ENCODE results near the gene CYP4F2.
"Not testable (repeated sequence)": the region's sequence is repeated elsewhere in the genome, so short reads cannot be mapped to it uniquely, and the experiment has no call there.

CYP4F2 gene

DNA sequence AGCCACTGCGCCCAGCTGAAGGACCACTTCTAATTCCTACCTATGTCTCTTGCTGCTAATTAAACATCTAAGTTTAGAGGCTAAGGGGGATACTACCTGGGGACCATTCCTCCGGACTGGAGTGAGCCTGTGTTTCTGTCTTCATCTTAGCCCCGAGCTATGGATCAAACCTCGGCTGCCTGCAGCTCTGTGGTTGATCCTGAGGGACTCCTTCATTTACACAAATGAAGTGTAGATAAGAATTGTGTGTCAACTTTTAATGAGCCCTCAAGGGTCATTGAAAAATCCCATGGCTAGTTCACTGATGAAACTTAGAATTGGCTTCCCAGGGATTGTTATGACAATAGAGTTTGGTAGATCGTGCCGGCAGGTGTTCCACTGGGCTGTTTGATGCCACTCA, 51.0 kb downstream of the CYP4F2 start:
- DNase-seq (ENCODE audit: low read depth), result no peak

DNA sequence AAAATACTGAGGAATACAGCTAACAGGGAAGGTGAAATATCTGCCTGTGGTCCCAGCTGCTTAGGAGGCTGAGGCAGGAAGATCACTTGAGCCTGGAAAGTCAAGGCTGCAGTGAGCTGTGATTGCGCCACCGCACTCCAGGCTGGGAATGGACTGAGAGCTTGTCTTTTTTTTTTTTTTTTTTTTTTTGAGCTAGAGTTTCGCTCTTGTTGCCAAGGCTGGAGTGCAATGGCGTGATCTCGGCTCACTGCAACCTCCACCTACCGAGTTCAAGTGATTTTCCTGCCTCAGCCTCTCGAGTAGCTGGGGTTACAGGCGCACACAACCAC, 54.0 kb downstream of the CYP4F2 start:
- DNase-seq (ENCODE audit: low read depth), result not testable (repeated sequence)

DNA sequence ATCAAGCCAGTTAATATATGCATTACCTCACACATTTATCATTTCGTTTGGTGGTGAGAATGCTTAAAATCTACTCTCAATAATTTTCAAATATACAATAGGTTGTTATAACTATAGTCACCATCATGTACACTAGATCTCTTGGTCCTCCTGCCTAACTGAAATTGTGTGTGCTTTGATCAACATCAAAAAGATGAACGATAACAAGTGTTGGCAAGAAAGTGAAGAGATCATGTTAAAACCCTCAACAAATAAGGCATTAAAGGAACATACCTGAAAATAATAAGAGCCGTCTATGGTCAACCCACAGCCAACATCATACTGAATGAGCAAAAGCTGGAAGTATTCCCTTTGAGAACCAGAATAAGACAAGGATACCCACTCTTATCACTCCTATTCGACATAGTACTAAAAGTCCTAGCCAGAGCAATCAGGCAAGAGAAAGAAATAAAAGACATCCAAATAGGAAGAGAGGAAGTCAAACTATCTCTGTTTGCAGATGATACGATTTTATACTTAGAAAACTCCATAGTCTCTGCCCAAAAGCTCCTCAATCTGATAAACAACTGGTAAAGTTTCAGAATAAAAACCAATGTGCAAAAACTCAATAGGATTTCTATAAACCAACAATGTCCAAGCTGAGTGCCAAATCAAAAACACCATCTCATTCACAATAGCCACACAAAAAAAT, 54.5 kb downstream of the CYP4F2 start:
- no peak for DNase-seq (ENCODE audit: low read depth)

DNA sequence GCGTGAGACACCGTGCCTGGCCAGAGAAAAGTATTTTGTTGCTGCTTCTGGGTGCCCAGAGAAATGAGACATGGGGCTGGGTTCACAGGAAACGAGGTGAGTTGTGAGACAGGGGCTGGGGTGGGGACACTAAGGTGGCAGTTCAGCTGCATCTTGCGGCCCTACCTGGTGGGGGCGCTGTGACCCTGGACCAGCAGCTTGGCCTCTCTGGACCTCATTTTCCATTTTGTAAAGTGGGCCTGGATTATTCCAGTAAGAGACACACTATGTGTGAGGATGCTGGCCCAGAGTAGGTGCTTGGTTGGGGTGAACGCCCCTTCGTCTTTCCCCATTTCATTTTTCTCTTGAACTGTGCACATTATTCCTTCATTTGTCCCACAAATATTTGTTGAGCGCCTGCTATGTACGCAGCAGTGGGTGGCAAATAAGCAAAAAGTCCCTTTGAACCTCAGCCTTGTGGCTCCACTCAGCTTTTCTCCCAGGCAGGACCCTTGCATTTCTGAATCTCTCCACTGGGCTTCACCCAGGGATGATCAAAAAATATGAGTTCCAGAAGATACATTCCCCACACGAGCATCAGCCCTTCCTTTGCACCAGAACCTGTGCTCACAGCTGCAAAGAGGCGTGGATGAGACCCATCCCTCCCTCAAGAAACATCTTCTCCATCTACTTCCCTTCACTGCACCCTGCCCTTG, 55.9 kb downstream of the CYP4F2 start:
- DNase-seq (ENCODE audit: low read depth), result no peak

DNA sequence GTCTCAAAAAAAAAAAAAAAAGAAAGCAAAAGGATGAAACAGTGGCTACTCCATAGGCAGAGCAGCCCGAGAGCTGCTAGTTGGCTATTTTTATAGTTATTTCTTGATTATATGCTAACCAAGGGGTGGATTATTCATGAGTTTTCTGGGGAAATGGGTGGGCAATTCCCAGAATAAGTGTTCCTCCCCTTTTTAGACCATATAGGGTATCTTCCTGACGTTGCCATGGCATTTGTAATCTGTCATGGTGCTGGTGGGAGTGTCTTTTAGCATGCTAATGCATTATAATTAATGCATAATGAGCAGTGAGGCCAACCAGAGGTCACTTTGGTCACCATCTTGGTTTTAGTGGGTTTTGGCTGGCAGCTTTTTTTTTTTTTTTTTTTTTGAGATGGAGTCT, 57.0 kb downstream of the CYP4F2 start:
- no peak for DNase-seq (ENCODE audit: low read depth)

DNA sequence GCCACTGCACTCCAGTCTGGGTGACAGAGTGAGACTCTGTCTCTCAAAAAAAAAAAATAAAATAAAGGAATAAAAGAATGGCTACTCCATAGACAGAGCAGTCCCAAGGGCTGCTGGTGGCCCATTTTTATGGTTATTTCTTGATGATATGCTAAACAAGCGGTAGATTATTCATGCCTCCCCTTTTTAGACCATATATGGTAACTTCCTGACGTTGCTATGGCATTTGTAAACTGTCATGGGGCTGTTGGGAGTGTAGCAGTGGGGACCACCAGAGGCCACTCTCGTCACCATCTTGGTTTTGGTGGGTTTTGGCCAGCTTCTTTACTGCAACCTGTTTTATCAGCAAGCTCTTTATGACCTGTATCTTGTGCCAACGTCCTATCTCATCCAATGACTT, 58.0 kb downstream of the CYP4F2 start:
- DNase-seq (ENCODE audit: low read depth), result not testable (repeated sequence)

DNA sequence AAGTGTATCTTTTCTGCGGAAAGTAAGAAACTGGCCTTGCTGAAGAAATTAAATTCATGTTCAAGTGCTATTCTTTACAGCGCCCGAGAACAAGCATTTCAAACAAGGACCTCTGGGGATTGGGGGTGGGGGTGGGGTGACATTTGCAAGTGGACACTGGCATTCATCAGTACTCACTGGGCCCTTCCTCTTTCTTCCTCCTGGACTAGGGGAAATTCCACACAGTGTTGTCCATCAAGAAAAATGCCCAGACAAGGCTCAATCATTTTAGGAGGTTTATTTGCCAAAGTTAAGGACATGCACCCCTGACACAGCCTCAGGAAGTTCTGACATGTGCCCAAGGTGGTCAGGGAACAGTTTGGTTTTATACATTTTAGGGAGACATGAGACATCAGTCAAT, 59.5 kb downstream of the CYP4F2 start:
- DNase-seq (ENCODE audit: low read depth), result no peak

DNA sequence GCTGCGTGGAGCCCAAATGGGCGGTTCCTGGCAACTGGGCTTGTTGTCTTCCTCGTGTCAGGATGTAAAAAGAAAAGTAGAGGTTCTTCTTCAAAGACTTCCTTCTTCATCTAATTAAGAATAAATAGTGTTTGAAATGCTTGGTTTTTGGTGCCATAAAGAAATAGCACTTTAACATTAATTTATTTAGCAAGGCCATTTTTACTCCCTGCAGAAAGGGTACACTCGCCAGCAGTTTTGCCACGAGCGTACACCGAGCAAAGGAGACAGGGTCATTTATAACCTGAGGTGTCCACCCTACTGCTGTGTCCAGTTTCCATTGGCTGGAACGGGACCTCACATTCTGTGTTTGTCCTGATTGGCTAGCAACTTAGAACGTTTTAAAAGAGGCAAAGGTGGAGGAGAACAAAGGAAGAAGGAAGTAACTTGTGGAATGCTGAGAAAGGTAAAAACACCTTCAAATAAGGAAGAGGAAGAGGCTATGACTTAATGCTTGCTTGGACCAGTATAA, 60.6 kb downstream of the CYP4F2 start:
- DNase-seq (ENCODE audit: low read depth), result peak; percentile 4

DNA sequence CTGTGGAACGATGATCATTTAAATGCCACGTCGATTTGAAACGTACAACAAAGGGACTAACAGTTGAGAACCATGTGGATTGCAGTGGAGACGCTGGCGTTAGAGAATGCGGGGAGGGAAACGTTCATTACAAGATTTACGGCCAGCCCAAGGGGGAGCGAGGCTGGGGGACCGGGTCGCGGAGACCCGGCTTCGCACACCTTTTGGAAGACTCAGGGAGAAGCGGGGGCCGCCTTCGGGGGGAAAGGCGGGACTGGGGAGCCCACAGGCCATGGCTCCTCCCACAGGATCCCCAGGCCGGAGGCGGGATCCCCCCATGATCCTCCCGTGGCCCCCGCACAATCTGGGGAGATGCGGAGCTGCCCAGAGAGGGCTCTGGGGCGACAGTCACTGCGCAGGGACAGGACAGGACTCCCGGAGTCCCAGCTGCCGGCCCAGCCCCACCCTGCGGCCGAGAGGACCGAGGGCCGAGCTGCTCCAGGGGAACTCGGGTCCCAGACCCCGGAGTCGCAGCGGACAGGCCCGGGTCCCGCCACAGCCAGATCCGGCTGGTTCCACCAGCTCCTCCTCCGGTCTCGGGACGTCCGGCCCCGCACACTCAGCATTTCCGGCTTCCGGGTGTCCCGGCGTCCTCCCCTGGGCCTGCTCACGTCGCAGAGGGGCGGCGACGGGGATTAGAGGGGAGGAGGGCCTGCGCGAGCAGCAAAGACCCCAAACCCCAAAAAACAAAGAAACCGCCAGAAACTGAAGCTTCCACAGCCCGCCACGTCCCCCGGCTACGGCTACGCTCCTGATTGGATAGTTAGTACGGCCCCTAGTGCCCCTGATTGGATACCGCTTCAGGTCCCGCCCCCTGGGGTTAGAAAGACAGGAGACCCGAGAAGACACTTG, 61.3 kb downstream of the CYP4F2 start:
- peak; percentile 92 for DNase-seq (ENCODE audit: low read depth)

DNA sequence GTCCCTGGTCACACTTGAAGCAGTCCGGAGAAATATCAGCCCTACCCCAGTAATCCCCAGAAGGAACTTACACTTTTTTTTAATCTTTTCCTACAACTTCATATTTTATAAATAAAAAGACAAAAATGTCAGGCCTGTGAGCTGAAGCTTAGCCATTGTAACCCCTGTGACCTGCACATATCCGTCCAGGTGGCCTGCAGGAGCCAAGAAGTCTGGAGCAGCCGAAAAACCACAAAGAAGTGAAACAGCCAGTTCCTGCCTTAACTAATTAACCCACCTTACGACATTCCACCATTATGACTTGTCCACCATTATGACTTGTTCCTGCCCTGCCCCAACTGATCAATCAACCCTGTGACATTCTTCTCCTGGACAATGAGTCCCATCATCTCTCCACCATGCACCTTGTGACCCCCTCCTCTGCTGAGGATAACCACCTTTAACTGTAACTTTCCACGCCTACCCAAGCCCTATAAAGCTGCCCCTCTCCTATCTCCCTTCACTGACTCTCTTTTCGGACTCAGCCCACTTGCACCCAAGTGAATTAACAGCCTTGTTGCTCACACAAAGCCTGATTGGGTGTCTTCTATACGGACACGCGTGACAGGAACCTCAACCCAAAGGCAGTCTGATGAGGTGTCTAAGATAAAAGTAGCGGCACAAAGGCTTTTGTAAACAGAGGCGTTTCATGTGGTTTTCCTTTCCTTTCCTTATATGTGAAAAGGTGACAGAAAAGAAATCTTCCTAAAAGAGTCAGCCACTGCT, 62.1 kb downstream of the CYP4F2 start:
- DNase-seq (ENCODE audit: low read depth), result peak; percentile 6

DNA sequence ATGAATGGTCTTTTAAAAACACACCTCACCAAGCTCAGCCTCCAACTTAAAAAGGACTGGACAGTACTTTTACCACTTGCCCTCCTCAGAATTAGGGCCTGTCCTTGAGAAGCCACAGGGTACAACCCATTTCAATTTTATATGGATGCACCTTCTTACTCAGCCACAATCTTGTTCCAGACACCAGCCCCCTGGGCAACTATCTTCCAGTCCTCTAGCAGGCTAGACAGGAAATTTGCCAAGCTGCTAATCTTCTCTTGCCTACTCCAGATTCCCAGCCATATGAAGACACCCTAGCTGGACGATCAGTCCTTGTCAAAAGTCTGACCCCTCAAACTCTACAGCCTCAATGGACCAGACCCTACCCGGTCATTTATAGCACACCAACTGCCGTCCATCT, 63.6 kb downstream of the CYP4F2 start:
- not testable (repeated sequence) for DNase-seq (ENCODE audit: low read depth)

DNA sequence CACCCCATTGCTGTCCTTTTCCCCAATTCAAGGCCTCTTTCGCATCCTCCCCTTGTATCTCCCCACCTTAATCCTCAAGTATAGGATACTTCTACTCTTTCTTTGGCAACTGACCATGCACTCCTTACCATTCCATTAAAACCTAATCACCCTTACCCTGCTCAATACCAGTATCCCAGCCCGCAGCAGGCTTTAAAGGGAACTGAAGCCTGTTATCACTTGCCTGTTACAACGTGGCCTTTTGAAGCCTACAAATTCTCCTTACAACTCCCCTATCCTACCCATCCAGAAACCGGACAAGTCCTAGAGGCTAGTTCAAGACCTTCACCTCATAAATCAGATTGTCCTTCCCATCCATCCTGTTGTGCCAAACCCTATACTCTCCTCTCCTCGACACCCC, 66.2 kb downstream of the CYP4F2 start:
- no peak for DNase-seq (ENCODE audit: low read depth)

DNA sequence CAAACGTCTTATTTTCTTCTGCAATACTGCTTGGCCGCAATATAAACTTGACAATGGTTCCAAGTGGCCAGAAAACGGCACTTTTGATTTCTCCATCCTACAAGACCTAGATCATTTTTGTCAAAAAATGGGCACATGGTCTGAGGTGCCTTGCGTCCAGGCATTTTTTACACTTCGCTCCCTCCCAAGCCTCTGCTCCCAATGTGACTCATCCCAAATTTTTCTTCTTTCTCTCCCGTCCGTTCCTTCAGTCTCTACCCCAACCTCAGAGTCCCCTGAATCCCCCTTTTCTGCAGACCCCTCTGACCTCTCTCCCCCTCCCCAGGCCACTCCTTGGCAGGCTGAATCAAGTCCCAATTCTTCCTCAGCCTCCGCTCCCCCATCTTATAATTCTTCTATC, 68.1 kb downstream of the CYP4F2 start:
- DNase-seq (ENCODE audit: low read depth), result no peak

DNA sequence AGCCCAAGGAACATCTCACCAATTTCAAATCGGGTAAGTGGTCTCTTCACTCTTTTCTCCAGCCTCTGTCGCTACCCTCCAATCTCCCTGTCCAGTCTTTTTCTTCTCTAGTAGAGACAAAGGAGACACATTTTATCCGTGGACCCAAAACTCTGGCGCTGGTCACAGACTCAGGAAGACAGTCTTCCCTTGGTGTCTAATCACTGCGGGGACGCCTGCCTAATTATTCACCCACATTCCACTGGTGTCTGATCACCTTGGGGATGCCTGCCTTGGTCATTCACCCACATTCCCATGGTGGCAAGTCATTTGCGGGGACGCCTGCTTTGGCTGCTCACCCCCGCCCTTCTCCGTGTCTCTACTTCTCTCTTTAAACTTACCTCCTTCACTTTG, 68.6 kb downstream of the CYP4F2 start:
- DNase-seq (ENCODE audit: low read depth), result no peak

DNA sequence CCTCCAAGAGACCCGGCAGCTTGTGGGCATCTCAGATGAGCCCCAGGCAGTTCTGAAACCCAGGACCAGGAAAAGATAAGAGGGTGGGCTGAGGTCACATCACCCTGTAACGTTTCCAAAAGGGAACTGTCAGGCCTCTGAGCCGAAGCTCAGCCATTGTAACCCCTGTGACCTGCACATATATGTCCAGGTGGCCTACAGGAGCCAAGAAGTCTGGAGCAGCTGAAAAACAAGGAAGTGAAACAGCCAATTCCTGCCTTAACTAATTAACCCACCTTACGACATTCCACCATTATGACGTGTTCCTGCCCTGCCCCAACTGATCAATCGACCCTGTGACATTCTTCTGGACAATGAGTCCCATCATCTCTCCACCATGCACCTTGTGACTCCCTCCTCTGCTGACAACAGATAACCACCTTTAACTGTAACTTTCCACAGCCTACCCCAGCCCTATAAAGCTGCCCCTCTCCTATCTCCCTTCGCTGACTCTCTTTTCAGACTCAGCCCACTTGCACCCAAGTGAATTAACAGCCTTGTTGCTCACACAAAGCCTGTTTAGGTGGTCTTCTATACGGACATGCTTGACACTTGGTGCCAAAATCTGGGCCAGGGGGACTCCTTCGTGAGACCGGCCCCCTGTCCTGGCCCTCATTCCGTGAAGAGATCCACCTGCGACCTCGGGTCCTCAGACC, 69.1 kb downstream of the CYP4F2 start:
- not testable (repeated sequence) for DNase-seq (ENCODE audit: low read depth)

DNA sequence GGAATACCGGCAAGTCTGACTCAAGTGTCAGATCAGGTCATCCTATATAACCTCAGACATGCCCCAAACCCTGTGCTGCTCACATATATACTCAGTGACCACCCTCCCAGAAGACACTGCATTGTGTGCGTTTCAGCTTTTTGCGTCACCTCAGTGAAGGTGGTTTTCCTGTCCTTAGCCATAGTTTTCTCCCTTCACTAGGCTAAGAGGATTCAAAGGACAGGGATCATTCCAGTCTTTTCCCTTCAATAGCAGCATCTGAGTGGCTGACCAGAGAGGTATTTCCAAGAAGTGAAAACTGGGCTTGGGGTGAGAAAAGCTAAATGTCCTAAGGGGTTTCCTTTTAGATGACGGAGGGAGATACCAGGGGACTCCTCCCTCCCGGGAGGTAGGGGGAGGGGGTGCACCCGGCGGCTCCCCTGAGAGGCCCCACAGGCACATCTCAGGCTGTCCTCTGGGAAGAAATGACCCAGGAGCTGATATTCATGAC, 69.7 kb downstream of the CYP4F2 start:
- DNase-seq (ENCODE audit: low read depth), result no peak
